ENCODE data around the gene SUSD1.

DNA sequence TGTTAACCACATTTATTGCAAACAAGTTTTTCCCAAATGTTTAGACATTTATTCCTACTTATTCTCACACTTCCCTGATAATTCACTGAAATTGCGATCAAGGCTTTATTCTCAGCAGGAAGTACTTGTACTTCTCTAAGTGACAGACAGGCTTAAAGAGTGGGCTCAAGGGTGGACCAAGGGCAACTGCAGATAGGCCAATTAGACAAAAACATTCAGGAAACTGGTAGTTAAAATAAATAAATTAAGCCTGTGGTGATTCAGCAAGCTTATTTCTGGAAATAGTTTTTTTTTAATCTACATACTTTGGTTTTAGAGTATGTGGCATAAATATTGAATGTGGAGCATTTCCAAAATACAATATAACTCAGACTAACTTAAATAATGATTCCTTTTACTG is 142.4 kb downstream of the SUSD1 start:
- TF ChIP-seq, protein P1, sequence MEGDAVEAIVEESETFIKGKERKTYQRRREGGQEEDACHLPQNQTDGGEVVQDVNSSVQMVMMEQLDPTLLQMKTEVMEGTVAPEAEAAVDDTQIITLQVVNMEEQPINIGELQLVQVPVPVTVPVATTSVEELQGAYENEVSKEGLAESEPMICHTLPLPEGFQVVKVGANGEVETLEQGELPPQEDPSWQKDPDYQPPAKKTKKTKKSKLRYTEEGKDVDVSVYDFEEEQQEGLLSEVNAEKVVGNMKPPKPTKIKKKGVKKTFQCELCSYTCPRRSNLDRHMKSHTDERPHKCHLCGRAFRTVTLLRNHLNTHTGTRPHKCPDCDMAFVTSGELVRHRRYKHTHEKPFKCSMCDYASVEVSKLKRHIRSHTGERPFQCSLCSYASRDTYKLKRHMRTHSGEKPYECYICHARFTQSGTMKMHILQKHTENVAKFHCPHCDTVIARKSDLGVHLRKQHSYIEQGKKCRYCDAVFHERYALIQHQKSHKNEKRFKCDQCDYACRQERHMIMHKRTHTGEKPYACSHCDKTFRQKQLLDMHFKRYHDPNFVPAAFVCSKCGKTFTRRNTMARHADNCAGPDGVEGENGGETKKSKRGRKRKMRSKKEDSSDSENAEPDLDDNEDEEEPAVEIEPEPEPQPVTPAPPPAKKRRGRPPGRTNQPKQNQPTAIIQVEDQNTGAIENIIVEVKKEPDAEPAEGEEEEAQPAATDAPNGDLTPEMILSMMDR (IDR thresholded peaks at IDR 0.05; ENCODE audit: borderline replicate concordance, extremely low read depth, low read length, poor library complexity, severe bottlenecking): no peak
- TF ChIP-seq EZH2 (IDR thresholded peaks at IDR 0.05; ENCODE audit: borderline replicate concordance, low read depth, low read length, severe bottlenecking): no peak

All from DND-41 (cell line).